ENCODE measurements around the gene KIAA1210. TPM values are rescaled to one million over a fixed set of nuclear protein-coding genes. Genes with fewer than 3 reads are reported as not detected.

KIAA1210 gene
- total RNA-seq, 1 experiment from 2014 or later = not detected

DNA sequence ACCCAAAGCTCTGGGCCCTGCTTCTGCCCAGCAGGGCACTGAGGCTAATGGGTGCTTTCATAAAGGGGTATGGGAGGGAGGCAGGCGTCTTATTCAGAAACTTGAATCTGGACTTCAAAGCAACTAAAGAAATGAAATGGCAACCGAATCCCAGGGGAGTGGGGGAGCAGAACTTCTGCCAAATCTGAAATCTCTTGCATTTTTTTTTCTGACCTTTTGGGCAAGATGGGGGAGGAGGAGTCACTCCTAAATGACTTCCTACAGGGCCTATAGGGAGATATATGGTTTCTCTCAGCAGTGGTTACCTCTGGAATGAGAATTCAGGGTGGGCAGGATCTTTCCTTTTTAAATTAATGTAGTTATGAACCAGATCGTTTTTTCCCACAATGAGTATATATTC lies 30.6 kb upstream of the KIAA1210 start:
- ATAC-seq = no peak
- DNase-seq (ENCODE audit: low read depth, low spot score) = no peak
- no peak overlapping the region for H3K4me3 ChIP-seq (ENCODE audit: low read depth in 2 of 2, low read length in 2 of 2)
- no peaks in the 10 kb centered on the region for H3K36me3 ChIP-seq (ENCODE audit: control insufficient read depth, insufficient read depth, low read length)
- POLR2A ChIA-PET = no interaction called here
- no peaks in the 10 kb centered on the region for H3K4me1 ChIP-seq (ENCODE audit: control insufficient read depth, insufficient read depth, low read length)
- CTCF ChIA-PET = no interaction called here
- BruUV-seq (replicated peaks) = no TSS peak
- no peaks in the 10 kb centered on the region for H3K9me3 ChIP-seq (ENCODE audit: control insufficient read depth, insufficient read depth, low read depth, low read length)
- in situ Hi-C loops (cut with HindIII; ENCODE audit: low pct_unique_long_range_greater_than_20kb, low sequenced_read_pairs) (no loop called here), intact Hi-C loops (cut with micrococcal nuclease; ENCODE audit: unreplicated experiment) (no loop called here)
- no peak overlapping the region for H3K27ac ChIP-seq (ENCODE audit: low read length)
- no peaks in the 10 kb centered on the region; the same call in 1 of the 2 replicates for H3K27me3 ChIP-seq (ENCODE audit: control insufficient read depth, insufficient read depth, low read length)
- TF ChIP-seq TCF7L2 (IDR thresholded peaks at IDR 0.05; ENCODE audit: low read depth, low read length) (no peak), POLR2AphosphoS5 (IDR thresholded peaks at IDR 0.05; ENCODE audit: low read depth, low read length) (no peak), SIN3A (IDR thresholded peaks at IDR 0.05; ENCODE audit: borderline replicate concordance, insufficient read depth, low read depth, low read length) (no peak)
- TF ChIP-seq, protein P1, sequence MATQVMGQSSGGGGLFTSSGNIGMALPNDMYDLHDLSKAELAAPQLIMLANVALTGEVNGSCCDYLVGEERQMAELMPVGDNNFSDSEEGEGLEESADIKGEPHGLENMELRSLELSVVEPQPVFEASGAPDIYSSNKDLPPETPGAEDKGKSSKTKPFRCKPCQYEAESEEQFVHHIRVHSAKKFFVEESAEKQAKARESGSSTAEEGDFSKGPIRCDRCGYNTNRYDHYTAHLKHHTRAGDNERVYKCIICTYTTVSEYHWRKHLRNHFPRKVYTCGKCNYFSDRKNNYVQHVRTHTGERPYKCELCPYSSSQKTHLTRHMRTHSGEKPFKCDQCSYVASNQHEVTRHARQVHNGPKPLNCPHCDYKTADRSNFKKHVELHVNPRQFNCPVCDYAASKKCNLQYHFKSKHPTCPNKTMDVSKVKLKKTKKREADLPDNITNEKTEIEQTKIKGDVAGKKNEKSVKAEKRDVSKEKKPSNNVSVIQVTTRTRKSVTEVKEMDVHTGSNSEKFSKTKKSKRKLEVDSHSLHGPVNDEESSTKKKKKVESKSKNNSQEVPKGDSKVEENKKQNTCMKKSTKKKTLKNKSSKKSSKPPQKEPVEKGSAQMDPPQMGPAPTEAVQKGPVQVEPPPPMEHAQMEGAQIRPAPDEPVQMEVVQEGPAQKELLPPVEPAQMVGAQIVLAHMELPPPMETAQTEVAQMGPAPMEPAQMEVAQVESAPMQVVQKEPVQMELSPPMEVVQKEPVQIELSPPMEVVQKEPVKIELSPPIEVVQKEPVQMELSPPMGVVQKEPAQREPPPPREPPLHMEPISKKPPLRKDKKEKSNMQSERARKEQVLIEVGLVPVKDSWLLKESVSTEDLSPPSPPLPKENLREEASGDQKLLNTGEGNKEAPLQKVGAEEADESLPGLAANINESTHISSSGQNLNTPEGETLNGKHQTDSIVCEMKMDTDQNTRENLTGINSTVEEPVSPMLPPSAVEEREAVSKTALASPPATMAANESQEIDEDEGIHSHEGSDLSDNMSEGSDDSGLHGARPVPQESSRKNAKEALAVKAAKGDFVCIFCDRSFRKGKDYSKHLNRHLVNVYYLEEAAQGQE (IDR thresholded peaks at IDR 0.05; ENCODE audit: insufficient read depth in 1 of 2, low read depth in 2 of 2, low read length in 1 of 2) = no peak
- TF ChIP-seq, protein P2, sequence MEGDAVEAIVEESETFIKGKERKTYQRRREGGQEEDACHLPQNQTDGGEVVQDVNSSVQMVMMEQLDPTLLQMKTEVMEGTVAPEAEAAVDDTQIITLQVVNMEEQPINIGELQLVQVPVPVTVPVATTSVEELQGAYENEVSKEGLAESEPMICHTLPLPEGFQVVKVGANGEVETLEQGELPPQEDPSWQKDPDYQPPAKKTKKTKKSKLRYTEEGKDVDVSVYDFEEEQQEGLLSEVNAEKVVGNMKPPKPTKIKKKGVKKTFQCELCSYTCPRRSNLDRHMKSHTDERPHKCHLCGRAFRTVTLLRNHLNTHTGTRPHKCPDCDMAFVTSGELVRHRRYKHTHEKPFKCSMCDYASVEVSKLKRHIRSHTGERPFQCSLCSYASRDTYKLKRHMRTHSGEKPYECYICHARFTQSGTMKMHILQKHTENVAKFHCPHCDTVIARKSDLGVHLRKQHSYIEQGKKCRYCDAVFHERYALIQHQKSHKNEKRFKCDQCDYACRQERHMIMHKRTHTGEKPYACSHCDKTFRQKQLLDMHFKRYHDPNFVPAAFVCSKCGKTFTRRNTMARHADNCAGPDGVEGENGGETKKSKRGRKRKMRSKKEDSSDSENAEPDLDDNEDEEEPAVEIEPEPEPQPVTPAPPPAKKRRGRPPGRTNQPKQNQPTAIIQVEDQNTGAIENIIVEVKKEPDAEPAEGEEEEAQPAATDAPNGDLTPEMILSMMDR (IDR thresholded peaks at IDR 0.05) = no peak

DNA sequence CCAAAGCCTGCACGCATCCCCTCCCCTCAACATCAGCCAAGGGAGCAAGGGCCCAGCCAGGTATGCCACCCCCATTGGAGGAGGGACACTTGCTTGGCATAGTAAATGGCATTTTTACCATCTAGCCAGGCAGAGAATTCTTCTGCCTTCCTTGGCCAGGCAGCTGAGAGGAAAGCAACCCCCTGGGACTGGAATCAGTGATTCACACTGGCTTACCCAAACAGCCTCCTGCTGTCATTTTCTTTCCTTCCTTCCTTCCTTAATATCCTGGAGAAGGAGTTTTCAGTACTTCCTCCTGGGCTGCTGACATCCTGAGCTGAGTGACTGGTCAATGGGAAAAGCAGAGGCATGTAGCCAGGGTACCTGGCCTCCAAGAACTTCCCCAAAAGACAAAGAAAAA lies 28.6 kb upstream of the KIAA1210 start:
- H3K9me3 ChIP-seq (ENCODE audit: control insufficient read depth, insufficient read depth, low read depth, low read length) = no peaks in the 10 kb centered on the region
- intact Hi-C loops (cut with micrococcal nuclease; ENCODE audit: unreplicated experiment) = no loop called here
- ChIA-PET POLR2A (no interaction called here), CTCF (no interaction called here)
- TF ChIP-seq, protein P2 (IDR thresholded peaks at IDR 0.05) = no peak
- no peak for TF ChIP-seq POLR2AphosphoS5 (IDR thresholded peaks at IDR 0.05; ENCODE audit: low read depth, low read length)
- no peak for TF ChIP-seq TCF7L2 (IDR thresholded peaks at IDR 0.05; ENCODE audit: low read depth, low read length)
- no peak for TF ChIP-seq SIN3A (IDR thresholded peaks at IDR 0.05; ENCODE audit: borderline replicate concordance, insufficient read depth, low read depth, low read length)
- TF ChIP-seq, protein P1 (IDR thresholded peaks at IDR 0.05; ENCODE audit: insufficient read depth in 1 of 2, low read depth in 2 of 2, low read length in 1 of 2) = no peak
- H3K36me3 ChIP-seq (ENCODE audit: control insufficient read depth, insufficient read depth, low read length) = no peaks in the 10 kb centered on the region
- no peak overlapping the region for H3K27ac ChIP-seq (ENCODE audit: low read length)
- in situ Hi-C loops (cut with HindIII; ENCODE audit: low pct_unique_long_range_greater_than_20kb, low sequenced_read_pairs) = no loop called here
- peaks cover 4% of the 10 kb centered on the region; the same call in 1 of the 2 replicates for H3K27me3 ChIP-seq (ENCODE audit: control insufficient read depth, insufficient read depth, low read length)
- ATAC-seq = no peak
- DNase-seq (ENCODE audit: low read depth, low spot score) = no peak
- no TSS peak for BruUV-seq (replicated peaks)
- no peaks in the 10 kb centered on the region for H3K4me1 ChIP-seq (ENCODE audit: control insufficient read depth, insufficient read depth, low read length)
- H3K4me3 ChIP-seq (ENCODE audit: low read depth in 2 of 2, low read length in 2 of 2) = no peak overlapping the region

Measured in Panc1 (cell line).